ENCODE data around the gene FAIM2.

GRCh38 chr12:49875115-49875720, 28.5 kb downstream of the FAIM2 start:
- TF ChIP-seq EZH2 (IDR thresholded peaks at IDR 0.05; ENCODE audit: insufficient read depth, poor library complexity, severe bottlenecking) (no peak), EZH2phosphoT487 (IDR thresholded peaks at IDR 0.05; ENCODE audit: insufficient read depth, low read depth) (no peak)

All from GM23248 (cell line).